HS-5 (cell line): ENCODE data around the gene MCC.

Experiments
- DNase-seq: peaks from one replicate; pipeline ENCODE4 v3.0.0-alpha.2; 2012; ENCODE audit warnings: low read depth

Gene MCC

DNA sequence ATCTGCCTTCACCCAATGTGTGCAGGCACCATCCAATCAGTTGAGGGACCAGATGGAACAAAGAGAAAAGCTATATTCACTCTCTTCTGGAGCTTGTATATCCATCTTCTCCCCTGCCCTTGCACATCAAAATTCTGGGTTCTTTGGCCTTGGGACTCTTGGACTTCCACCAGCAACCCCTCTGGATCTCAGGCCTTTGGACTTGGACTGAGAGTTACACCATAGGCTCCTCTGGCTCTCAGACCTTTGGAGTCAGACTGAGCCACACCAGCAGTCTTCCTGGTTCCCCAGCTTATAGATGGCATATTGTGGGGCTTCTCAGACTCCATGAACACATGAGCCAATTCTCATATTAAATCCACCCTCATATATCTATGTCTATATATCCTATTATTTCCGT lies 126.6 kb downstream of the MCC start:
- DNase-seq, result no peak

DNA sequence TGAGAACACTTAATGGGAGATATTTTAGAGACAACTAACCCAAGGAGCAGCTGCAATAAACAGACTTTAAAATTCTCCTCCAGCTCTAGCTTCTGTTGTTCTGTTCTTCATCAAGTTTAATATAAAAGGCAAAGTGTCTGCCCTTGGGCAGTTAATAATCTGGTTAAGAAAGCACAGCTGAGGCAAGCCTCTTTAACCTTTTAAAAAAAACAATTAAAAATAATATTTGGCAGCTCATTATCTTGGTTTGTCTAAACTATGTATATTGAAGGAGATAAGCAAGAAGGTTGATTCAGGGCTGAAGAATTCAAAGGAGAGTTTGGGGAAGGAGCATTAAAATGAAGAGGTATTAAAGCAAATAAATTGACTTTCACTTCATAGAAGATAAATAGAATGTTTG lies 128.8 kb downstream of the MCC start:
- no peak for DNase-seq

DNA sequence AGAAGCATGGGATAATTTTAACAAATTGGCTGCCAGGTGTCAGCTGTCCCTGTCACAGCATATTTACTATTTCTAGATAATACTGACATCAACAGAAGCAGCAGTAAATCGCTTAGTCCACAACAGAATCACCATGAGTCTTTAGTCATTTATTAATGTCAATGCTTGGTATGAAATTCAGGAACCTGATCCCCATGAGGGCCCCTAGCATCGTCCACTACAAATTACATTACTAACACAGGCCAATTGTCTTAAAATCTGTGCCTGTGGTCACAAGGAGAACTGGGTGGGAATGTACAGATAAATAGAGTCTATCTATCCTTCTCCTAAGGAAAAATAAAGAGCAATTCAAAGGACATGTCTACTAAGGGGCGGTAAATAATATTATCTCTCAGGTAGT lies 129.6 kb downstream of the MCC start:
- no peak for DNase-seq

DNA sequence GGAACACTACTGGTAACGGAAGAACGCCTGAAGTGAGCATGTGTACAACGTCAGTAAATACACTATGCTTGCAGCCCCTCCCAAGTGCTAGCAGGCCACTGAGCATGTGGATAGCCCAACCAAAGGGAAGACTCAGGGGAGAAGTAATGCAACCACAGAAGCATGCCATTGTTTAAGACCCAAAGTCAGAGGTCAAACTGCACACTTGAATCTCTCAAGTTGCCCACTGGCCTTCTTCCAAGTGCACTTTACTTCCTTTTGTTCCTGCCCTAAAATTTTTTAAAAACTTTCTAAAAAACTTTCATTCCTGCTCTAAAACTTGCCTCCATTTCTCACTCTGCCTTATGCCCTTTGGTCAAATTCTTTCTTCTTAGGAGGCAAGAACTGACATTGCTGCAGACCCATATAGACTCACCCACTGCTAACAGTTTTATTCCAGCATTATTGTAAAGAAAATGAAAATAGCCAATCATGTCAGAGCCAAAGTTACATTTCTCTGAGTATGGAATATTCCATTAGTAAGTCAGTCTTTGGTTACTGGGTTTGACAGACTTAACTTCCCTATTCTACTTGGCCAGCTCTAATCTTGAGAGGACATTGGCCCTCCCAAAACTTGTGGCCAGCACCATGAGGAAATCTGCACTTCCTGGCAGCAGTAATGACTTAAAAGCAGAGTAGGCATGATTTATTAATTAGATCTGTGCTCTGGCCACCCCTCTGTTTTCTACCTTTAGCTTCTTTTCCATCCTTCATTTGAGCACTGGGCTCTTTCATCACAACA lies 130.4 kb downstream of the MCC start:
- DNase-seq, result no peak

DNA sequence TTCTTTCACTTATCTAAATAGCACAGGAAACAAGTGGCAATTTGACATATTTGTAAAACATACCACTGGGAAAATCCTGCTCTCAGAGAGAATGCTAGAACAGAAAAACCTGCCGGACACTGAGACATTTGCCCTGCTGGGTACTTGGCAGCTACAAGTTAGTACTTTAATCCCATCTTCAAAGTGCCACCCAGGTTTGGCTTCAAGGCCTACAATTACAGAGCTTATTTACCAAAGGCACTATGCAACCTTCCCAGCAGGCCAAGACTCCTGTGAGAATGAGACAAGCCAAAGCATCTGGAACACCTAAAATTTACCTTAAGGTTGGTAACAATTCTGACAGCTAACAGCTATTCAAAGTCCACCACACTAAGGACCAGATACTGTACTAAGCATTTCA lies 131.8 kb downstream of the MCC start:
- no peak for DNase-seq

DNA sequence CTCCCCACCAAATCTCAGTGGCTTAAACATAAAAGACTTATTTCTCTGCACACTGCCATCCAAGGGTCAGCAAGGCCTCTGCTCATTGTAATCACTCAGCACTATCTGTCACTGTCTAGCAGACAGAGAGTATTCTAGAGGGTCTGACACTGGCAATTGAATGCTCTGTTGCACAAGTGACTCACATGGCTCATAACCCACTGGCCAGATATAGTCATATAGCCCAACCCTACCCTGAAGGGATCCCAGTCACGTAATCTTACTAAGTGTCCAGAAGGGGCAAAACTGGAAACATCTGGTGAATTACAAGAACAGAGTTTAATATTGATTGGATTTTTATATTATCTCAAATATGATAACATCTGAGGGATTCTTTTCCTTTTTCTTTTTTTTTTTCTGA lies 134.2 kb downstream of the MCC start:
- no peak for DNase-seq

DNA sequence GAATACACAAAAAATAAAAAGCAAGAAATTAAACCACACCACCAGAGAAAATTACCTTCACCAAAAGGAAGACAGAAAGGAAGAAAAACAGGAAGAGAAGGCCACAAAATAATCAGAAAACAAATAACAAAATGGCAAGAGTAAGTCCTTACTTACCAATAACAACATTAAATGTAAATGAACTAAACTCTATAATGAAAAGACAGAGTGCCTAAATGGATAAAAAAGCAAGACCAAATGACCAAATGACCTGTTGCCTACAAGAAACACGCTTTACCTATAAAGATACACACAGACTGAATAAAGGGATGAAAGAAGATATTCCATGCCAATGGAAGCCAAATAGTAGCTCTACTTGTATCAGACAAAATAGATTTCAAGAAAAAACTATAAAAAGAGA lies 140.7 kb downstream of the MCC start:
- DNase-seq, result no peak

DNA sequence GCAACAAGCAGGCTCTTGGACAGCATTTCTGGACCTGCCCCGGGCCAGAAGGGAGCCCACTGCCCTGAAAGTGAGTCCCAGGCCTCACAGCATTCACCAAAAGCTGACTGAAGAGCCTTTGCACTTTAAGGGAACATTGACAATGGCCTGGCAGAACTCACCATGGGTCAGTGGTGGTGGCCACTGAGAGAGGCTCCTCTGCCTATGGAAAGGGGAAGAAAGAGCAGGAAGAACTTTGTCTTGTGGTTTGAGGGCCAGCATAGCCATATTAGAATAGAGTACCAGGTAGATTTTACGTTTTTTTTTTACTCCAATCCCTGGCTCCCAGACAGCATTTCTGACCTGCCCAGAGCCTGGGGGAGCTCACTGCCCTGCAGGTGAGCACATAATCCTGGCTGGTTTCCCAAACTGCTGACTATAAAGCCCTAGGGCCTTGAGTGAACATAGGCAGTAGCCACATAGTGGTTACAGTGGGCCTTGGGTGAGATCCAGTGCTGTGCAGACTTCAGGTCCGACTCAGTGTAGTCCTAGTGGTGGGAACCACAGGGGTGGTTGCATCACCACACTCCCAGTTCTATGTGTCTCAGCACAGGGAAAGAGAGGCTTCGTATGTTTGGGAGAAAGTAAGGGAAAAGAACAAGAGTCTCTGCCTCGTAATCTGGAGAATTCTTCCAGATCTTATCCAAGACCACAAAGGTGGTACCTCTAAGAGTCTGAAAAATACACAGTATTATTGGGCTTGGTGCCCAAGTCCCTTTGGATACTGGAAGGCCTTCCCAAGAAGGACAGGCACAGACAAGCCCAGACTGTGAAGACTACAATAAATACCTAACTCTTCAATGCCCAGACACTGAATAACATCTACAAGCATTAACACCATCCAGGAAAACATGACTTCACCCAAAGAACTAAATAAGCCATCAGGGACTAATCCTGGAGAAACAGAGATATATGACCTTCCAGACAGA lies 143.0 kb downstream of the MCC start:
- no peak for DNase-seq

DNA sequence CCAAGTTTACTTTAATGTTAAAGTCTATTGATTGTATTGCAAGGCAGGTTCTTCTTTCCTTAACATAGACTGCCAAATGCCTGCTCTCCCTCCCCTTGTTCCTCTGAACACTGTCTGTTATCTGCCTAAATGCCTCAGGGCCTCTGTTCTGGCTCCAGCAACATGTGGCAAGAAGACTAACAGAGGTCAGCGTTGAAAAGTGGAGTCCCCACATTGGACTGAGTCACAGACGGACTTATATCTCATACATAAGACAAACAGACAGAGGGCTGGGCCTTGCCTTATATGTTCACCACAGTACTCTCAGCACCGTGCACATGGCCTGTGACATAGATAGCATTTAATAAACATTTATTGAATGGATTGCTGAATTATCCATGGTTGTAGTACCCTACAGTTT lies 144.9 kb downstream of the MCC start:
- no peak for DNase-seq

DNA sequence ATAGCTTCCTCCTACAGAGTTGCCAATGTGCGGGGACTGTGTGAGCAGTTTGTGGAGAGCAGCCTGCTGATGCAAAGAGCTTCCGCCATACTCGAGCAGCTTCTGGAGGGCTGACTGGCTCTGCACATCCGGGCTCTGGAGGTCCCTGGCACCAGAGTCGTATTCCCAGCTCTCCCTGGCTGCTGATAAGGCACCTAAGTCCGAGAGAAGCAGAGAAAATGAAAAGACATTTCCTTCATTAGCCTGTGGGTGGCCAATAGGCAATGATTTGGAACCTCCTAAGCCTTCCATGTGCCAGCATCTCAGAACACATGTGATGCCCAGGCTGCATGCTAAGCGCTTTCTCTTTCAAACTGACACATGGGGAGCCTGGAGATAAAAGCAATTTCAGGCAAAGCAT lies 147.7 kb downstream of the MCC start:
- no peak for DNase-seq

DNA sequence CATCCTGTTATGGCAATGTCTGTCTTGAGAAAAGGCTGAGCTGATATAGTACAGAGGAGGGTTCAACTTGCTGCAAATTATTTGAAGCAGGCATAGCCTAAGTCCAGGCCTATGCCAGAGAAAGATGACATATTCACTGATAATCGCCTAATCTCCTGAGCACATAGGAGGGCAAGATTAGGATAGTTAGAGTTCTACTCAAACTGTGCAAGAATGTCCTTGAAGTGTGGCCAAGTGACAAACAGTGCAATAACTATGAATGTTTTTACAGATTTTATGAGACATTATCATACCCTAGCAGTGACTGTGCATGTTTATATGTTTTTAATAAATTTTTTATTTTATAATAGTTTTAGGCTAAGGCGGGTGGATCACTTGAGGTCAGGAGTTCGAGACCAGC lies 149.6 kb downstream of the MCC start:
- no peak for DNase-seq

DNA sequence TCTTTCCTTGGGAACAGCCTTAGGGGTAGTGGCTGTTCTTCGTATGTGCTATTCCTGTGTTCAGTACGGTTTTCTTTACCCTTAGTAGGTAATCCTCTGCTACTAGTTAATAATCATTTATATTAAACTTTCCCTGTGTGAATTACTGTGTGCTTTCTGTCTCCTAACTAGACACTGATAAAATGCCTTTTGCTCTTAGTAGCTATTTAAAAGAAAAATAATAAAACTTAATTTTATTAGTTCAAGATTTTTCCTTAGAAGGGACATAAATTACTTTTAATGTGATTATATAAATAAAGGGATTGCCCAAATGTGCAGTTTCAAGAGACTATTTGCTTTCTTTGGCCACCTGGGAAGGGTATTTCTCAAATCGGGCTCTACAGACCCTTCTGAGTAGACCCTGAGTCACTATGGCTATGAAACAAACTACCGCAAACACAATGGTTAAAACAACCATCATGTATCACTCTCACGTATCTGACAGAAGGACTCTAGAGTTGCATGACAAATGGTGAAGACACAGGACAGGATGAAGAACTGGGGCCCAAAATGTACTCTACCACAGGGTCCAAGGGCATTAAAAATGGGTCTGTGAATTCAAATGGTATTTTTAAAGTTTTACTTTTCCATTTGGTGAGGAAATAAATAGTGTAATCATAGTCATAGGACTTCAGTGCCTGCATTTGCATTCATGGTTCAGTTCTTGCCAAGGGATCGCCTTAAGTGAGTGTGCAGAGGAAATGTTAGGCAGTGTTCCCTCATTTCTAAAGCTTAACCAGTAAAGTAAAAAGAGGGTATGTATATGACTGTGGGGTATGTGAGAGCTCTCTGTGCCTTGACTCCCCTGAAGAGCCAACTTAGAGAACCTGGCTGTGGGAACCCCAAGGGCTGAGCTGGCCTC lies 150.5 kb downstream of the MCC start:
- no peak for DNase-seq

DNA sequence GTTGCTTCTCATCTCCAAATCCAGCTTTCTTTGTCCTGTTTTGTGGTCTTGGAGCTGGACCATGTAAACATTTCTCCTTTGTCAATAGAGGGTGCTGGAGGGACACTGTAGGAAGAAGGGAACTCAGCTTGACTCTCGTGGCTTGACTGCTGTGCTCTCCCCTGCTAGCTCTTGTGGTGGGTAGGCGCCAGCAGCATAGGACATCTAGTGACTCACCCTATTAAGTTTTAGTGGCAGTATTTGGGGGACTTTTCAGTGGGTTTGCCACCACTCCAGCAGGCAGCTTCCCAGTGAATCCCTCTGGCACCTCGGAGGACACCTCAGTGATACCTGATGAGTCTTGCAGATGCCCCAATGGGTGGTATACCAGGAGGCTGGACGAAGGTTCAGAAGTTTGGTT lies 151.3 kb downstream of the MCC start:
- DNase-seq, result no peak

DNA sequence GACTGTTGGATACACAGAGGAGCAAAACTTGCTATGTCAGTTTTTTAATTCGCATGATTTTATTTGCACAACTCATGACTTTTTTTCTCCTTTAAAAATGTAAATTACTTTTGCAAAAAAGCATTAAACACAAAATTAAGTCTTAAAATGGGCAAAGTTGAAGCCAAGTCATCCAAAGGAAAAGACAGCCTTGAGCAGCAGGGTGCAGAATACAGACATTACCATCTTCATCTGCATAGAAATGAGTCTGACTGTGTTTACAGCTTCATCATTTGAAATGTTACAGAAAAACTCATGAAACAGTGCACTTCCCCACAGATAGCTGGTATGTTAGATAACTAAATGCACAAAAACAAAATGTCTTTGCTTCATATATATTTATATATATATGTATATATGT lies 154.8 kb downstream of the MCC start:
- no peak for DNase-seq

DNA sequence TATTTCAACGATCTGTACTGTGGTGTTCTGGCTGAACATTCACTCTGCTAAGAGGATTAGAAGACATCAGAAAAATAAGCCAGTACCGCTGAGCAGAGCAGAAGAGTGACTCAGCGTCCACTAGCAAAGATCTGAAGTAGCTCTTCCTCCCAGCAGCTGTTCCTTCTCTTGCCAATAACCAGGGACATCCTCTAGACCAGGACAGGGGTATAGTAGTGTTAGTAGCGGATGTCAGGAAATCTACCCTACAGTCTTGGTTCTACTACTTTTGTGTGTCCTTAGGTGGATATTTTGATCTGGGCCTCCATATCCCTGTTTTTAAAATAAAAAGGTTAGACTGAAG lies 157.1 kb downstream of the MCC start:
- no peak for DNase-seq

DNA sequence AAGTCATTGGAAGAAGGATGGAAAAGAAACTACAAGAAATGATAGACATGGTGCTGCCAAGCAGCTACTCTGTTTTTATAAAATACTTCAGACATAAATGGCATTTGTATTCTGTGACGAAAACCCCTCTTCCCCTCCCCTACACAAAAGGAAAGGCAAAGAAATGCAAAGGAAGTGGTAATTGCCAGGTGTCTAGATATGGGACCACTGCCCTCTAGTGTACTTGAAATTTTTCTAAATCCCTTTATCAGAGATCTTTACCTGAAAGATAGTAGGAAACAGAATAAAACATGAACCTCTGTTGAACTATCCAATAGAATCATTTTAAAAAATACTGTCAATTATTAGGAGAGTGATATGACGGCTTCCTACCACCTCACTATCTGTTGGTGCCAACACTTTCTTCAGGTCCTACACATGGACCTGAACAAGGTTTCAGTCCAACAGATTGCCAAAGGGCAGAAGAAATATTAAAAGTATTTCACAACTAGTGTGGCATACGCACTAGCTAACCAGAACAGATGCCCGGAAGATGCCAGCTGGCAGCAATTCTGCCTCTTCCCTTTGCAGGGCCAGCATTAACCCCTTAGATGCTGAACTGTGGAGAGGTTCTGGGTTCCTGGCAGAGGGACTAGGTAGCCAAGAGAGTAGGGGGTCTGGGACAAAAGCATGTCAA lies 157.6 kb downstream of the MCC start:
- no peak for DNase-seq

DNA sequence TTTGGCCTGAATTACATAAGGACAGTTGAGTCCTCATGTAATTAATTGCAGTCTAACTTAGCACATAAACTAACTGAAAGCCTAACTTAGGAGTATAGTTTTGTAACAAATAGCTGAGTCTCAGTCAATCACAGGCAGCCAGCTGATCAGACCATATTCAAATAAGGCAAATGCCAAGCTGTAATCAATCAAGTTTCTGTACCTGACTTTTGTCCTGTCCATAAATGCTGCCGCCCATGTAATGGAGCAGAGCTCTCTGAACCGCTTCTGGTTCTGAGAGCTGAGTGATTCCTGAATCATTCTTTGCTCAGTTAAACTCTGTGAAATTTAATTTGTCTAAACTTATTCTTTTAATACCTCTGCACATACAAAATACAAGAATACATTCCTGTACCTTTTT lies 158.3 kb downstream of the MCC start:
- no peak for DNase-seq

DNA sequence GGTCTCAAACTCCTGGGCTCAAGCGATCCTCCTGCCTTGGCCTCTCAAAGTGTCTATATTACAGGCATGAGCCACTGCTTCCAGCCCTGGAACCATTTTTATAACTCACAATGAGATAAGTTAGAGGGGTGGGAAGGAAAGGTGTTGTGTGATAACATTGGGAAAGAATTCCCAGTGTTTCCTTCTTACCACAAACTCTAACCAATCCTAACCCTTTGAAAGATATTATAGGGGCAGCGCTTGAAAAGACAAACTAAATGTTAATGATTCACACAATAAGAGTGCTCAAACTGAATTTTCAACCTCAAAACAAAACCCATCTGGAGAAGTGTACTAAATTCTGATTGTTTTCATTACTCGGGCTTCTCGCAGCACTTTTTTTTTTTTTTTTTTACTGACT lies 163.2 kb downstream of the MCC start:
- DNase-seq, result no peak

DNA sequence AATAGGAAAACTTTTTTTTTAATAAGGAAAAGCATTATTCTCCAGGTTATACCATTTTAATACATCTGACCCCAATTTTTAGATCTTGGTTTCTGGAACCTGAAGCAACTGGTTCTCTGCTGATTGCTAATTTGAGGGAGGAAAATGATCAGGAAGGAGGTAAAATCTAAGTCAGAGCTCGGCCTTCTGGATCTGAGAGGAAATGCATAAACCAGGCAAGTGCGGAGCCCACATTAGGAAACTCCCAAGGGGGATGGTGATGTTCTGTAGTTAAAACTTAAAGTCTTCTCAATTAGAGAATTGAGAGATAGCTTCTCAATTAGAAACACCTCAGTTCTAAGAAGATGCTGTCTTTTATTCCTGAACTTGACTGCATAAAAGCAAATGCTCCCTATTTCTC lies 167.0 kb downstream of the MCC start:
- DNase-seq, result no peak

DNA sequence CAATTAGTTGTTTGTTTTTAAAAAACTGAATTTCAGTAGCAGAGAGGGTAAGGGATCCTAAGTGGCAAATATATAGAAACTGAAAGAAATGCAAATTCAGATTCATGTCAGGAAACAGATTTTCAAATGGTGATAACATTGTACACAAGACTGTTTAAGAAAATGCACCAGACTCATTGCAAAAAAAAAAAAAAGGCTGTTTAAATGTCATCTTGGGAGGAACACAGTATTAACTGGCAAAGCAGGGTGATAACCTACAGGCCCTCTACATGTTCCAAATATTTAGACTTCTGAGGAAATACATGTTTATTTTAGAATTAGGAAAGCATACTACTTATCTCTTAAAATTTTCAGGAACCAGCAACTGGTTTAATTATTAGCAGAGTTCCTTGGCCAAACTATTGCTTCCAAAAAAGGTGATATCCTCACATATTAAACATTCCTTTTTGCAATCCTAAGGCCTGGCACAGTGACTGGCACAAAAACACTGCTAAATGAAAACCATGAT lies 167.9 kb downstream of the MCC start:
- DNase-seq, result no peak

DNA sequence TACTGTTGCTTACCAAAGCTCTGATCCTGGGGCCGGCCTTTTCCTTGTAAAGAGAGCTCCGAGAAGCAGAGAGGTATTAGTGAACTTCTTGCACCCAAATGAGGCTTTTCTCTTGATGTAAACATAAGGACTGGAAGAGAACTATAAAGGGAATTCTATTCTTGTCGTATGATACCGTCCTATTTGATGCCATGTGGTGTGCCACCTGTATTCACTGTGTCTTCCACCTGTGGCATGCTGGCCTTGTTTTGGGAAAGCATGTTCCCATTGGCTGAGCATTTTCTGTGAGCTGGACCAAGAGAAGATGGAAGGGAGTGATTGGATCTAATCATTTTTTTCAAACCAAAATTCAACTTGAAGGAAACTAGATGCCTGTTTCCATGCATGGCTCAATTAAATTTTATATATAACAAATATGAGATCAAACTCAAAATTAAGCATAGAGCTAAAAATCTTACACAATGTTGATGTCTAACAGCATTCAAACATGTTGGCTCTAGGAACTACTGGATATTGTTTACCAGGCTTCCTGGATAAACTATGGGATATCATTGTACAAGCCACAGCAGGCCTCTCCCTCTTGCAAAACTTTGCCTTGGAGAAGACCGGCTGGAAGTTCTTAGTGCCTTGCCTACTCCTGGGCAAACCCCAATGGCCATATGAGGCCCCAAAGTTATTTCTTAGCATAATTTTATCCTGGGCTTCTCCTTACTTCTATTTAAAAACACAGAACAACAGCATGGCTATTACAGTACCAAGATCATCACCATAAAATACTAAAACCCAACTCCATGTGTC lies 168.8 kb downstream of the MCC start:
- DNase-seq, result no peak
